NCI-H146 treated with DMSO at 0.1 percent for 48 hours (cell line): ENCODE measurements around the gene TNXB.
"Not testable (repeated sequence)": the region's sequence is repeated elsewhere in the genome, so short reads cannot be mapped to it uniquely, and the experiment has no call there.

Source experiments
- DNase-seq: peaks from one replicate; lab custom pipeline; 2025; ENCODE audit not compliant: unreplicated experiment; lab: John Stamatoyannopoulos, UW

The TNXB gene

GRCh38 chr6:32146287-32146686 lies 37.1 kb upstream of the TNXB start:
- DNase-seq: no peak

GRCh38 chr6:32144238-32144637 lies 35.1 kb upstream of the TNXB start:
- not testable (repeated sequence) for DNase-seq

DNA sequence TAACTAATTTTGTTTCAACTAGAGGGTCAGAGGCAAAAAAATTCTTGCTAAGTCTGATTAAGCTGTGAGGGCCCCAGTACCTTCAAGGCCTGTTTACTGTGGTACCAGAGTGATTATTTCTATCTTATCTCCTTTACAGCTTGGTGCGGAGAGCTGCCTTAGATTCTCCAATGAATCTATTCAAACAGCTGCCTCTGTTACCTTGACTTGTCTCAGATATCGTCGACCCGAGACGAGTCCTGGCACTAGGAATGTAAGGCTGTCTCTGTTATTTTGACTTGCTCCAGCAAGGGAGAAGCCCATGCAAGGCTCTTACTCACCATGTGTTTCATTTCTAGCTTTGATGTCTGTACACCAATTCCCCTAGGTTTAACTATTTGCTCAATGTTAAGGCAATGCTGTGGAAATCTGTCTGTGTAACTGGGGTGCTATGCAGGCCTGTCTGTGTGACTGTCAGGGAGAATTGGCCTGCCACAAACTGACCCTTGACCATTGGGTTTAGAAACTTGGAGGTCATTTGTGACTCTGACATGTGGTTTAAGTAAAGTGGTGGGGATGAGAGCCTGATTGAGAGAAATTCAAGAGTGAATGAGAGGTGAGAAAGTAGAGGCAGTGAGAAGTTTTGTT lies 31.4 kb upstream of the TNXB start:
- no peak for DNase-seq

- no peak for DNase-seq
These were observed 30.5 kb upstream of the TNXB start for GRCh38 chr6:32139590-32139989.

DNA sequence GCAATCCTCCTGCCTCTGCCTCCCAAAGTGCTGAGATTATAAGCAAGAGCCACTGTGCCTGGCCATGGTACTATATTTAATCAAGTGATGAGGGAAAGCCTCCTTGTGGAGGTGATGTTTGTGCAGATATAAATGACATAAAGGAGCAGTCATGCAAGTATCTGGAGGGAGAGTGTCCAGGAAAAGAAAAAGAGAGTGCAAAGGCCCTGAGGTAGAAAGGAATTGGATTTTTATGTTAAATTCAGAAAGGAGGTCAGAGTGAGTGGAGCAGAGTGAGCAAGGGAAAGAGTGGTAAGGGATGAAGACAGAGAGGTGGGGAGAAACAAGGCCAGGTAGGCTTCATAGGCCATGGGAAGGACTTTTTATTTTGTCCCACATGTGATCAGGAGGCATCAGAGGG lies 28.3 kb upstream of the TNXB start:
- DNase-seq: no peak

- DNase-seq: no peak
These were observed 24.6 kb upstream of the TNXB start for GRCh38 chr6:32133786-32134185.

- no peak for DNase-seq
These were observed 23.0 kb upstream of the TNXB start for GRCh38 chr6:32132110-32132509.

DNA sequence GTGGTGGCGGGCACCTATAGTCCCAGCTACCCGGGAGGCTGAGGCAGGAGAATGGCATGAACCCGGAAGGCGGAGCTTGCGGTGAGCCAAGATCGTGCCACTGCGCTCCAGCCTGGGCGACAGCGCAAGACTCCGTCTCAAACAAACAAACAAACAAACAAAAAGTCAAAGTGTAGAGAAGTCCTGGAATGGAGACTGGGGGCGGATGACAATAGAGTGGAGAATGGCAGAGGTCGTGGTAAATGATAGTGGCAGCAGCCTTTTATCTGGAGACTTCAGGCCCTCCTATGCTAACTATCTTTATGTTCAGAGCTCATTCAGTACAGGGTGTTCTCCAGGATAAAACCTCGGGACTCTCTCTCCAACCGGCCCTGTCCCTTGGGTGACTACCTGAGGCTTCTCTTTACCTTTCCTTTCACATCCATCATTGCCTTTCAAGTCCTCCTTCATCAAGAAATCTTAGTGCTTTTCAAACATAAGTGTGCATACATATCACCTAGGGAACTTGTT lies 22.4 kb upstream of the TNXB start:
- no peak for DNase-seq

- no peak for DNase-seq
These were observed 20.4 kb upstream of the TNXB start for GRCh38 chr6:32129297-32130088.

DNA sequence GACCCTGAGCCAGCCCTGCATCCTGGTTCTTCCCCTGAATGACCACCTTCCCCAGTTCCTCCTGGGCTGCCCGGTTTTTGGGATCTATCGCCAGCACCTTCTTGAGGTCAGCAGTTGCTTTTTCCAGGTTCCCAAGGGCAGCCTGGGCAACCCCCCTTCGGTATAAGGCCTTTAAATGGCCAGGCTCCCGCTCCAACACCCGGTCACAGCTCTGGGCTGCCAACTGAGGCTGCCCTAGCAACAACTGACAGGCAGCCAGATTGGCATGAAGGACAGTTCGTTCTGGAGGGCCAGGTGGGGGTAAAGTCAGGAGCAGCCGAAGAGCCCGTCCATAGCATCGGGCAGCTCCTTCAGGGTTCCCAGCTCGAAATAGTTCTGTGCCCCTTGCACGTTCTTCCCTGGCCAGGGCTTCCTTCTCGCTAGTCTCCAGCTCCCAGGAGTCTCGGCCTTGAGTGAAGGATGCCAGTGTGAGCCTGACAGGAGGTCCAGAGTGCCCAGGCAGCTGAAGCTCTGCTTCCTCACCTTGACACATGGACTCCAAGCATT lies 19.7 kb upstream of the TNXB start:
- no peak for DNase-seq

DNA sequence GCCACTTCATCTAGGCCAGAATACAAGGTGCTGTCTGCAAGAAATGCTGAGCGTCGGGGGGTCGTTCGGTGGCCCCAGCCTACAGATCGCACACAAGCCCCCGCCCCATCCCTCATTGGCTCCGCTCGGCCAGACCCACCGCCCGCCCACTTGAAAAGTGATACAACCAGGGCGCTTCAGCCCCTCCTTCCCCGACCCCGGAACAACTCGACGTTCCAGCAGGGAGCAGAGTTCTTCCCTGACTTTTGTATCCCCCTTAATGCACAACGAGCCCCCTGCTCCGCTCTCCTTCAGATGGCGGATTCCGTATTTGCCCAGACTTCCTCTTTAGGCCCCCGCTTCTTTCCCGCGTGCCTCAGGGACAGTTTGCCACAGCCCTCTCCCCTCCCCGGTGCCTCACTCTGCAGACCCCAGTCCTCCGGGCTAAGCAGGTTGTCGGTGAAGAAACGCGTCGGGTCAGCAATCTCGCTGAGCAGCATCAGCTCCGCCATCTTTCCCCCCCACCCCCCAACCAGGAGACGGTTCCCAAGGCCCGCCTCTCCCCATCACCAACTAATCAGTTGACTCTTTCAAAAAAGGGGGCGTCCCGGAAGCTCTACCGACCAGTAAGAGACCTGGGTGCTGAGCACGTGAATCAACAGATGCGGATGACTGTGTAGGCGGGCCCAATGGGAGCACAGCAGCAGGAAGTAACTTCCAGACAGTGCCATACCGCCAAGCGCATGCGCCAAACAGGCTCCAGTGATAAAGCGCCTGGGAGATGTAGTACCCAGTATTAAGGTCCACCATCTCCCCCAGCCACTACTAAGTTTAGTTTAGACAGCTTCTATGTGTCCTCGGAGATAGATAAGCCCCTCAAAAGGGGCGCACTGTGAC lies 18.8 kb upstream of the TNXB start, which contains the start of gene ATF6B:
Gene ATF6B, minus strand, starts transcription at position 530 of the 876 bp plus-strand sequence. Its CDS starts 39 bp downstream, at position 491.
- DNase-seq: peak; percentile 96

DNA sequence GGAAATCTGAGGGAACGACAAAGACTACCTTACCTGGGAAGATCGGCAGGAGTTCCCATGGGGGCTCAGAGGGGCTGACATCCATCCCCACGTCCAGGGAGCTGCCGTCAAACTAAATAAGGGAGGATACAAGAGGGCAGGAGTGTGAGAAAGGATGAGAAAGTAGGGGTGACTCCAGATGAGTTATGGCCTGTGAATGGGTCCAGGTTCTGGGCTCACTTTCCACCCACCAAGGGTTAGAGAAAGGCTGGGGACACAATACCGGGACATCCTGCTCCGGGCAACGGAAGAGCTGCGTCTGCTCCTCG lies 18.2 kb upstream of the TNXB start:
- DNase-seq: no peak

- no peak for DNase-seq
These were observed 17.7 kb upstream of the TNXB start for GRCh38 chr6:32126880-32127279.

DNA sequence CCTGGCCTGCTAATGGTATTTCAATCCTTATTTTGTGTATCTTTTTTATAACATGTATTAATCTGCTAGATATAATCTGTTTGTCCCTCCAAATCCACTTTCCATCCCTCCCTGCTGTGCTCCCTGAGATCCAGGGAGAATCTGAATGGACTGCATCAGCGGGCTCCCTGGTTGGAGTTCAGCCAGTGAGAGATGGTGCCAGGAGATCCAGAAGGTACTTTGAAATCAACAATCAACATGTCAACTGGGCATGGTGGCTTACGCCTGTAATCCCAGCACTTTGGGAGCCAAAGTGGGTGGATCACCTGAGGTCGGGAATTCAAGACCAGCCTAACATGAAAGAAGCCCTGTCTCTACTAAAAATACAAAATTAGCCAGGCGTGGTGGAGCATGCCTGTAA lies 14.5 kb upstream of the TNXB start:
- no peak for DNase-seq

DNA sequence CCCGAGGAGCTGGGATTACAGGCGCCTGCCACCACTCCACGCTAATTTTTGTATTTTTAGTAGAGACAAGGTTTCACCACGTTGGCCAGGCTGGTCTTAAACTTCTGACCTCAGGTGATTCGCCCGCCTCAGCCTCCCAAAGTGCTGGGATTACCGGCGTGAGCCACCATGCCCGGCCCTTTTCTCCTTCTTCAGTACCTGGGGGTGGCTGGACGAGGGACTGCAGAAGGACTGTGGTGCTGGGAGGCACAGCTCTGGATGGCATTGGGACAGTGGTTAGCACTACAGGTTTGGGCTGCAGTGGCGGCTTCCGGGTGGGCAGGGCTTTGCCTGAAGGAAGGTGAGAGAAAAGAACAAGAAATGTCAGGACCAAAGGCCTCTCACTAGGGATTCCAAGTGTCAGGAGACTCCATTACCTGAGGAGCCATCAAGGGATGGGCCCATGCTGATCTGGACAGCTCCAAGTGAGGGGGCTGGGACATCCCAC lies 11.5 kb upstream of the TNXB start:
- no peak for DNase-seq

GRCh38 chr6:32118782-32119628 lies 9.9 kb upstream of the TNXB start:
- peak; percentile 41 for DNase-seq

GRCh38 chr6:32117461-32117860 lies 8.3 kb upstream of the TNXB start:
- DNase-seq: no peak

DNA sequence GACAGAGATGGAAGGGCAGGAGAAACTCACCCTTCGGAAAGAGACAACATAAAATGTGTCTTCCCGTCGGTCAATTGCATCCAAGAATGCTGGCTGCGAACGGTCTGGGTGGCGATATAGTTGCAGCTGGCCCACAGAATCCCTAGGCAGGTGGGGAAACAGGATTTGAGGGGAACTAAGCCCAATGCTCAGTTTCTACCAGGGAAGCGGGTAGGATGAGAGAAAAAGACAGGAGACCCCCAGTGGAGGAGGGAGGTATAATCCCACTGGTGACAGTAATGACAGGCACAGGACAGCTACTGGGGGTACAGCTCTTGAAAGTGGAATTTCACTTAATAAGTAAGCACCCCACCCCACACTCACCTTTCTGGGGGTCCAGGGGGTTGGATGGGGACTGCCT lies 7.5 kb upstream of the TNXB start:
- no peak for DNase-seq

DNA sequence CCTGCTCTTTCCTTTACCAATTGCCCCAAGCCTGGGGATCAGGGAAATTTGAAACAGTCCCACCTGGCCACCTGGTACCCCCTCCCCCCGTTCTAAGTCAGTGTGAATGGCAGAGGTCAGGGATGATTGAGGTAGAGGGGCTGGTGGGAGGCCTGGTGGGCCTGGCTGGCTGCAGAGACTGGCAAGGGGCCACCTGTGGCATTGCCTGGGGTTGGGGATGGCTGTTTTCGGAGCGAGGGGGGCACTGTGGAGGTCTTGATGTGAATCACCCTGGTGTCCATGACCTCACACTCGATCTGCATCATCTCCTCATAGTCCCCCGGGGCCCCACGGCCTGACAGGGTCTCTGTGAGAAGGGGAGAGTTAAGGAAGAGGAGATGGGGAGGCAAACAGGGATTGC lies 6.5 kb upstream of the TNXB start:
- DNase-seq: no peak

DNA sequence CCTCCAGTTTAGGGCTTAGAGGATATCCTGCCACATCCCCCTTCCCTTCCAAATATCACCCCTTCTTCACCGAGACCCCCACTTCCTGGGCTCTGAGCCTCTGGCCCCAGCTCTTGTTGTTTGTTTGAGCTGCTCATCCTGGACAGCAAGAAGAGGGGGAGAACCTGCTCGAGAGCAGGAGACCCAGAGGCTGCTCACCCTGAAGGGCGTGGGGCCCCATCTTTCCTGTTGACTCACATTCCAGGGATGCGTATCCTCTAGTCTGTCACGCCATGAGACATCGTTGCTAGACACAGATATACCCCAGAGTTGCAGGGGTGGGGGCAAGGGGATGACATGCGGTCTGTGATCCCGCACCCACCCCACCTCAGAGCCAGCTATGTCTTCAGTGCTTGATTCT lies 5.7 kb upstream of the TNXB start:
- DNase-seq: no peak
